ENCODE results near the gene ERCC3.

Gene ERCC3
- 48.0 to 67.6 reads per million in 2 donors for total RNA-seq

GRCh38 chr2:127293748-127294562 lies at the start of gene ERCC3:
Gene ERCC3, minus strand, starts transcription at chr2:127294144. Its CDS starts 63 bp downstream, at chr2:127294081.
- peak; percentile 56 to 89 (median 72) for DNase-seq

- DNase-seq = no peak
Observed at GRCh38 chr2:127343277-127343676, 49.3 kb upstream of the ERCC3 start.

GRCh38 chr2:127342101-127342500 lies 48.2 kb upstream of the ERCC3 start:
- peak in 1 of 5 experiments; percentile 34 for DNase-seq

- DNase-seq = no peak
Observed at GRCh38 chr2:127332335-127332734, 38.4 kb upstream of the ERCC3 start.

- DNase-seq = no peak
Observed at GRCh38 chr2:127330753-127331152, 36.8 kb upstream of the ERCC3 start.

GRCh38 chr2:127326289-127326945 lies 32.5 kb upstream of the ERCC3 start:
- DNase-seq = no peak

GRCh38 chr2:127324635-127325034 lies 30.7 kb upstream of the ERCC3 start:
- DNase-seq = peak in 1 of 5 experiments; percentile 7

- DNase-seq = no peak
Observed at GRCh38 chr2:127321303-127321702, 27.4 kb upstream of the ERCC3 start.

GRCh38 chr2:127320586-127321275 lies 26.8 kb upstream of the ERCC3 start:
- DNase-seq = no peak

- no peak for DNase-seq
Observed at GRCh38 chr2:127320067-127320466, 26.1 kb upstream of the ERCC3 start.

GRCh38 chr2:127314193-127314988 lies 20.4 kb upstream of the ERCC3 start:
- no peak for DNase-seq

- no peak for DNase-seq
Observed at GRCh38 chr2:127313406-127313805, 19.5 kb upstream of the ERCC3 start.

GRCh38 chr2:127310980-127311379 lies 17.0 kb upstream of the ERCC3 start:
- no peak for DNase-seq

GRCh38 chr2:127309468-127309867 lies 15.5 kb upstream of the ERCC3 start:
- DNase-seq = no peak

GRCh38 chr2:127308586-127309138 lies 14.7 kb upstream of the ERCC3 start:
- no peak for DNase-seq

- DNase-seq = no peak
Observed at GRCh38 chr2:127305990-127306585, 12.1 kb upstream of the ERCC3 start.

GRCh38 chr2:127302168-127302567 lies 8.2 kb upstream of the ERCC3 start:
- no peak for DNase-seq

- no peak for DNase-seq
Observed at GRCh38 chr2:127293386-127293747, 577 bp downstream of the ERCC3 start.

GRCh38 chr2:127288274-127288673 lies 5.7 kb downstream of the ERCC3 start:
- DNase-seq = no peak

- no peak for DNase-seq
Observed at GRCh38 chr2:127283275-127283674, 10.7 kb downstream of the ERCC3 start.

GRCh38 chr2:127280693-127281092 lies 13.3 kb downstream of the ERCC3 start:
- no peak for DNase-seq

GRCh38 chr2:127279781-127280180 lies 14.2 kb downstream of the ERCC3 start:
- no peak for DNase-seq

All from T-helper 2 cell (primary cell).